Measurements from ENCODE around the gene SENP2. TPM values are rescaled to one million over a fixed set of nuclear protein-coding genes. Genes with fewer than 3 reads are reported as not detected.

The SENP2 gene
- total and polyA plus RNA-seq, 9 of the 15 experiments (the other 6 are each of a cell fraction or from before 2014, with no cell fraction given) = 11.8 to 67.1 (median 41.1) TPM

- TF ChIP-seq RBM34 (IDR thresholded peaks at IDR 0.05; ENCODE audit: borderline replicate concordance, insufficient read depth, low read length) = no peak
- no peak for TF ChIP-seq MXD1 (CRISPR knock-in tag; IDR thresholded peaks at IDR 0.05; ENCODE audit: borderline replicate concordance, poor library complexity, severe bottlenecking)
- TF ChIP-seq HDAC2 (IDR thresholded peaks at IDR 0.05) = peak; percentile 57; the same call in 1 of the 2 replicates
- TF ChIP-seq CBFB (CRISPR knock-in tag; IDR thresholded peaks at IDR 0.05) = no peak
- no peak for TF ChIP-seq DLX4 (CRISPR knock-in tag; IDR thresholded peaks at IDR 0.05)
- no peak for TF ChIP-seq STAG1 (CRISPR knock-in tag; IDR thresholded peaks at IDR 0.05; ENCODE audit: borderline replicate concordance)
- no peak for TF ChIP-seq DDX20 (tag; IDR thresholded peaks at IDR 0.05; ENCODE audit: low read depth)
- peak in 1 of 2 experiments; percentile 82; a peak in 1 of 4 replicates for TF ChIP-seq RCOR1 (IDR thresholded peaks at IDR 0.05; ENCODE audit: borderline replicate concordance in 1 of 2, low read depth in 2 of 2, low read length in 2 of 2)
- no peak for TF ChIP-seq REST (IDR thresholded peaks at IDR 0.05; ENCODE audit: borderline replicate concordance)
- no peak for TF ChIP-seq REST (CRISPR knock-in tag; IDR thresholded peaks at IDR 0.05; ENCODE audit: low read depth)
- TF ChIP-seq CEBPB (tag; IDR thresholded peaks at IDR 0.05) = peak; percentile 99
- TF ChIP-seq AFF4 (CRISPR knock-in tag; IDR thresholded peaks at IDR 0.05) = no peak
- TF ChIP-seq PCBP2 (IDR thresholded peaks at IDR 0.05; ENCODE audit: low read depth, low read length, poor library complexity, severe bottlenecking) = no peak
- TF ChIP-seq PHF8 (IDR thresholded peaks at IDR 0.05; ENCODE audit: borderline replicate concordance, low read length) = no peak
- TF ChIP-seq ZNF143 (CRISPR knock-in tag; IDR thresholded peaks at IDR 0.05) = no peak
These were observed 48.6 kb upstream of the SENP2 start (continued) for GRCh38 chr3:185537369-185537970.
